ENCODE results near the gene CSNK2A3. TPM values are rescaled to one million over a fixed set of nuclear protein-coding genes. Genes with fewer than 3 reads are reported as not detected.
A peak's percentile ranks its signal among the peaks of the same experiment; 100 is the strongest.

CSNK2A3 gene
- total RNA-seq, 2 donors from 2014 or later = 0.73 to 4.0 TPM

- ATAC-seq (no peak), DNase-seq (ENCODE audit: low spot score in 2 of 2) (no peak)
- Mint-ChIP-seq H3K36me3 (no peaks in the 10 kb centered on the region), H3K9me3 (peaks cover 0 to 4% of the 10 kb centered on the region in 2 donors), H3K27ac (peak overlapping the region in 1 of 2 donors; percentile 69)
These were observed 30.9 kb upstream of the CSNK2A3 start for GRCh38 chr11:11383995-11384394.

DNA sequence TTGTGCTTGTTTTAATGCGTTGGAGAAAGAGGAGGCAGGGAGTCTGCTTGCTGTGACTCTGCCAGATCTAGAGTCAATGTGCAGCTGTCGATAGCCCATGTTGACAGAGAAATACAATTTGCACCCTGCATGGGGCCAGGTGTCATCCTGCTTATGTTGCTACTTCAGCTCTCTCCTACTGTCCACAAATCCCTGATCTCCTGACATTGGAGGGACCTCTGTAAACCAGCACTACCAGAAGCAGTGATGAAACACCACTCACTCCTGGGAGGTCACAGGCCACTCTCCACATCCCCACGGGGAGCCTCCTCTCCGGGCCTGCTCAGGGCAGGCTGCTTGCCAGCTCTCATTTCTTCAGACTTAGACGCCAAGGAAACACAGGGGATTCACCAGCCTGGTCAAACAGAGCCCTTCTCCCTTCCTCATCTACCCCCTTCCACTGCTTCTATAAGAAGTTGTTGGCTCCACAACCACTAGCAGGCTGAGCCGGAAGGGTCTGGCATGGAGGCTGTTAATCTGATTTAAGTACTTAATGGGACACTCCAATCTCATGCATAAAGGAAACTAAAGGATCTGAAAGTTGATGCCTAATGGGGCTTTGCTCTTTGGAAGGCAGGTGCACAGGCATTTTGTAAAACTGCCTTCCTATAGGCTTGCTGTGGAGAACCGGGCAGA is 29.9 kb upstream of the CSNK2A3 start:
- DNase-seq (ENCODE audit: low spot score in 2 of 2) = no peak
- H3K36me3 Mint-ChIP-seq = no peaks in the 10 kb centered on the region
- peaks cover 0 to 4% of the 10 kb centered on the region in 2 donors for H3K9me3 Mint-ChIP-seq
- peak overlapping the region in 1 of 2 donors; percentile 68 for H3K27ac Mint-ChIP-seq
- no peak for ATAC-seq

DNA sequence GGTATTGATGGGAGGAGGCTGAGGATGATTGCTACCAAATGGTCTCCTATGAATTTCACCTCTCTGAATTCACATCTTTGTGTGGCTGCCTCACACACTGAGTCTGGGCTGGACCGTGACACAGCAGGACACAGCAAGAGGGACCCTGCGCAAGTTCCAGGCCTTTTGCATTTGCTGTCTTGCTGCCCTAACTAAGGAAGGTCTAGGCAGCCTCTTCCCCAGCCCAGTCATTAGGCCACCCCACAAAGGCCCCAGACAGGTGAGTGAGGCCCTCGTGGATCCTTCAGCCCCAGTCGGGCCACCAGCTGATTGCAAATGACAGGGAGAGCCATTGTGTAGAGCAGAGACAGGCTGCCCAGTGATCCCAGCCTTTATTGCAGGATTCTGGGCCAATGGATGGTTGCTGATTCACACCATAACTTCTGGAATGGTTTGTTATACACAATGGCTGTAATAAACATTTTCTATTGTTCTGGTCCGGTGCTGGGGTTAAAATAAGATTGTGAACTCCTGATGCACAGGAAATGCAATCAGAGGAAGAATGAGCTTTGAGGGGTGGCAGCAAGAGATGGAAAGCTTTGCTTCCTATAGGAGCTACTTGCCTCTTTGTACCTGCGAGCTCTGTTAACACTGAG is 28.5 kb upstream of the CSNK2A3 start:
- DNase-seq (ENCODE audit: low spot score in 2 of 2) (no peak), ATAC-seq (no peak)
- Mint-ChIP-seq H3K36me3 (no peaks in the 10 kb centered on the region), H3K27ac (no peak overlapping the region), H3K9me3 (peaks cover 0 to 4% of the 10 kb centered on the region in 2 donors)

DNA sequence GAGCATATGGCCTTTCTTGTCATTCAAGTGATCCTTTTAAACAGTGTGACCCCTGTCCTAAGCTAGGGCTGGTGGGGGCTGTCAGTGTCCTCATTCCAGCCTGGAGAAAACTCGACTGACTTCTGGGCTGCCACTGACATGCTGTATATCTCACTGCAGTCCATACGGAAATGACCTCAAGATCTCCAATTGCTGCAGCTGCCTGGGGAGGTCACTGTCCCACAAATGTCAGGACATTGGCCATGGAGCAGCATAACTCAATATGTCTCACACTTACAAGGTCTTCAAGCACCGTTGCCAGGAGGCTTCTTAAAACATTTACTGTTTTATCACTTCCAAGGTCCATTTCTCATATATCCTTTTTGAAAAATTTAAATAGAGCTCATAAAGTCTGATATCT is 27.8 kb upstream of the CSNK2A3 start:
- H3K27ac Mint-ChIP-seq = no peak overlapping the region
- no peak for ATAC-seq
- DNase-seq (ENCODE audit: low spot score in 2 of 2) = no peak
- no peaks in the 10 kb centered on the region for H3K36me3 Mint-ChIP-seq
- H3K9me3 Mint-ChIP-seq = peaks cover 0 to 4% of the 10 kb centered on the region in 2 donors

- peaks cover 0 to 4% of the 10 kb centered on the region in 2 donors for H3K9me3 Mint-ChIP-seq
- no peak overlapping the region for H3K27ac Mint-ChIP-seq
- ATAC-seq = no peak
- no peak for DNase-seq (ENCODE audit: low spot score in 2 of 2)
- H3K36me3 Mint-ChIP-seq = no peaks in the 10 kb centered on the region
These were observed 27.3 kb upstream of the CSNK2A3 start for GRCh38 chr11:11380340-11380739.

DNA sequence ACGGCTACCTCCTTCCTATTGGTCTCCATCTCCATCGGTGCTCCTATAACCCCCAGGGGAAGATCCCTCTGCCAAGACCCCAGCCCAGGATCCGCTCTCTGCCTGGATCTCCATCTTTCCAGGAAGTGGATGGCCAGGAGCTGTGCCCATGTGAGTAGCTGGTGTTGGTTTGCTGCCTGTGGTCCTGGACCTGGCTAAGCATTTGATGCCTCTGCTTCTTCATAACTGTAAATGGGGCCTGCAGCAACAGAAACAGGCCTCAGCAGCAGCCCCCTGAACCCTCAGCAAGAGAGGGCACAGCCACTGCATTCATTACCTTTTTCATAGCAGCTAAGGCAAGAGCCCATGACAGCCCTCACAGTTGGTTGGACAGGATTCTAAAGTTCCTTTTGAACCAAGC is 26.6 kb upstream of the CSNK2A3 start:
- DNase-seq (ENCODE audit: low spot score in 2 of 2) (no peak), ATAC-seq (no peak)
- H3K36me3 Mint-ChIP-seq = no peaks in the 10 kb centered on the region
- H3K27ac Mint-ChIP-seq = peak overlapping the region in 1 of 2 donors; percentile 50
- H3K9me3 Mint-ChIP-seq = peaks cover 0 to 4% of the 10 kb centered on the region in 2 donors

GRCh38 chr11:11378184-11378940 is 25.3 kb upstream of the CSNK2A3 start:
- Mint-ChIP-seq H3K27ac (no peak overlapping the region), H3K36me3 (no peaks in the 10 kb centered on the region), H3K9me3 (no peaks in the 10 kb centered on the region)
- DNase-seq (ENCODE audit: low spot score in 2 of 2) (no peak), ATAC-seq (no peak)

- no peak for ATAC-seq
- Mint-ChIP-seq H3K27ac (no peak overlapping the region), H3K9me3 (no peaks in the 10 kb centered on the region)
These were observed 21.5 kb upstream of the CSNK2A3 start for GRCh38 chr11:11374358-11375148.

GRCh38 chr11:11373934-11374333 is 20.9 kb upstream of the CSNK2A3 start:
- peaks cover 6 to 7% of the 10 kb centered on the region in 2 donors for H3K36me3 Mint-ChIP-seq
- no peak overlapping the region for H3K27ac Mint-ChIP-seq
- ATAC-seq (no peak), DNase-seq (ENCODE audit: low spot score in 2 of 2) (no peak)
- peaks cover 0 to 3% of the 10 kb centered on the region in 2 donors for H3K9me3 Mint-ChIP-seq

More at GRCh38 chr11:11374358-11375148, 21.5 kb upstream of the CSNK2A3 start:
- H3K36me3 Mint-ChIP-seq = peaks cover under 1 to 7% of the 10 kb centered on the region in 2 donors
- no peak for DNase-seq (ENCODE audit: low spot score in 2 of 2)

- Mint-ChIP-seq H3K27ac (no peak overlapping the region), H3K9me3 (peaks cover 3 to 5% of the 10 kb centered on the region in 2 donors), H3K36me3 (peaks cover 7% of the 10 kb centered on the region in 2 donors)
- DNase-seq (ENCODE audit: low spot score in 2 of 2) = no peak
- no peak for ATAC-seq
These were observed 19.4 kb upstream of the CSNK2A3 start for GRCh38 chr11:11372461-11372860.

DNA sequence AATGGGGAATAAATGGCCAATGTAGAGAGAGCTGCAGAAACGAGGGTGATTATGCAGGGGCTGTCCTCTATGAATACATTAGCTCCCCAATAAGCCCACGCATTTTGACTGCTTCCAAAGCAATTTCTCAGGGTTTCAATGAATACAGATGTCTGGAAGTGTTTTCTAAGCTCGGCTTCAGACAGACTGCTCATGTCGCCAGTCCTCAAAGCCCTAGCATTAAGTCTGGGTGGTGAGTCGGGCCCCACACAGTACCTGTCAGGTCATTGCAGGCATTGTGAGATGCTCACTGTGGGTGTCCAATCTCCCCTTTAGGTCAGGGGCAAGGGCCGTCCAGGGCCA is 17.9 kb upstream of the CSNK2A3 start:
- Mint-ChIP-seq H3K27ac (no peak overlapping the region), H3K9me3 (peaks cover 3 to 5% of the 10 kb centered on the region in 2 donors), H3K36me3 (peaks cover 7% of the 10 kb centered on the region in 2 donors)
- ATAC-seq (no peak), DNase-seq (ENCODE audit: low spot score in 2 of 2) (no peak)

- DNase-seq (ENCODE audit: low spot score in 2 of 2) = no peak
- peaks cover 3 to 5% of the 10 kb centered on the region in 2 donors for H3K9me3 Mint-ChIP-seq
These were observed 17.4 kb upstream of the CSNK2A3 start for GRCh38 chr11:11370255-11370961.

DNA sequence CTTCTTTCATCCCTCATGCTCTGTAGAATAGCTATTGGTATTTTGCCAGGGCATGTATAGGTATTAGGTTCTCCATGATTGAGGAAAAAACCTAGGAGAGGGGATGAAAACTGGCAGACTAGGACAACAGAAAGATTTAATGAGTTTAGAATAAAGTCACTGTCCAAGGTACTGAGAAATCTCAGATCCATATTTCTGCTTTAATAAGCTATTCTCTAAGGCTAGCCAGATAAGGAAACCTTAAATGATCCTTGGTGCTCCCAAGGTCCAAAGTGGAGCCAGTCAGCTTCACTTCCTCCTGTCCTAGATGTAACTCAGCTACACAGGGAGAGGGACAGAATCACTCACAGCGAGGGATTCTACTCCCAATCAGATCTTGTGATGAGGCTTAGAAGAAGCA is 13.7 kb upstream of the CSNK2A3 start:
- Mint-ChIP-seq H3K27ac (no peak overlapping the region), H3K9me3 (peaks cover 3 to 5% of the 10 kb centered on the region in 2 donors), H3K36me3 (peaks cover 7% of the 10 kb centered on the region in 2 donors)
- no peak for ATAC-seq
- no peak for DNase-seq (ENCODE audit: low spot score in 2 of 2)

More at GRCh38 chr11:11370255-11370961, 17.4 kb upstream of the CSNK2A3 start:
- ATAC-seq = no peak
- Mint-ChIP-seq H3K36me3 (peaks cover 7% of the 10 kb centered on the region in 2 donors), H3K27ac (no peak overlapping the region)

DNA sequence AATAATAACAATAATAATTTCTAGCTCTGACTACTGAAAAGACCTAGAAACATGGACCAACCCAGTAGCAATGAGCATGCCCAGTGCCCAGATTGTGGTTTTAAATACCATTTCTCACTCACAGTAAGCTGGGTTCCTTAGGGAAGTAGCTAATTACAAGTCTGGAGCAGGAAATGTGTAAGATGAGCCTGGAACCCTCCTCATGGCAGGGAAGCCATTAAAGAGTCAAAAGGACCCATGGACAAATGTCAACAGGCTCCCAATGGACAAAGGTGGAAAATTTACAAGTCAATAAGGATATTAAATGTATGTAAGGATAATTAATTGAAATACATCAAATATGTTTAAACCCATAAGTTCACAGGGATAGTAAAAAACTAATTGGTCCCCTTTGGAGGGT is 10.6 kb upstream of the CSNK2A3 start:
- ATAC-seq (no peak), DNase-seq (ENCODE audit: low spot score in 2 of 2) (no peak)
- Mint-ChIP-seq H3K9me3 (peaks cover 0 to 2% of the 10 kb centered on the region in 2 donors), H3K36me3 (no peaks in the 10 kb centered on the region), H3K27ac (no peak overlapping the region)

GRCh38 chr11:11359611-11360010 is 6.6 kb upstream of the CSNK2A3 start:
- no peaks in the 10 kb centered on the region for H3K36me3 Mint-ChIP-seq
- ATAC-seq = no peak
- DNase-seq (ENCODE audit: low spot score in 2 of 2) = no peak
- H3K27ac Mint-ChIP-seq = no peak overlapping the region
- peaks cover 0 to 3% of the 10 kb centered on the region in 2 donors for H3K9me3 Mint-ChIP-seq

GRCh38 chr11:11356842-11357241 is 3.8 kb upstream of the CSNK2A3 start:
- ATAC-seq (no peak), DNase-seq (ENCODE audit: low spot score in 2 of 2) (no peak)
- Mint-ChIP-seq H3K27ac (no peak overlapping the region), H3K9me3 (peaks cover 0 to 3% of the 10 kb centered on the region in 2 donors), H3K36me3 (no peaks in the 10 kb centered on the region)

All from activated naive CD4-positive, alpha-beta T cell treated with anti-CD3 and anti-CD28 coated beads, Interleukin-2, amount 50 U/mL, for 72 hours (primary cell).